ENCODE results near the gene LEFTY1. TPM values are rescaled to one million over a fixed set of nuclear protein-coding genes. Genes with fewer than 3 reads are reported as not detected.

LEFTY1 gene
- total and polyA plus RNA-seq, 9 of the 15 experiments (the other 6 are each of a cell fraction or from before 2014, with no cell fraction given): 0.07 to 0.24 (median 0.17) TPM; not detected in 5

- POLR2A ChIA-PET: interaction anchor here (1.0 to 2.1 kb wide), 3 partner anchors 8 to 102 kb away, joined by 3 to 16 read pairs (median 8); partner anchors contain the start of genes LEFTY1 and TMEM63A
- WGBS (ENCODE audit: insufficient coverage, low coverage, missing lambda C conversion rate): 74% methylated on average over 19 of the region's 19 CpGs
- intact Hi-C loops (cut with micrococcal nuclease): no loop called here
- Histone ChIP-seq H3K4me1 (replicated peaks in 1 of 2; ENCODE audit: control insufficient read depth in 2 of 2, insufficient read depth in 2 of 2, low read length in 2 of 2) (peaks cover 15 to 20% of the 10 kb centered on the region in 2 experiments), H3K9ac (ENCODE audit: insufficient read depth in 1 of 2, low read depth in 2 of 2, low read length in 2 of 2) (peak overlapping the region in 1 of 2 experiments; percentile 66; a peak in 1 of 4 replicates), H2AFZ (ENCODE audit: low read depth, low read length) (peak overlapping the region; percentile 83), H3K27ac (ENCODE audit: extremely low read depth, low read depth, low read length) (no peak overlapping the region), H3K4me2 (ENCODE audit: insufficient read depth, low read length) (no peak overlapping the region), H4K20me1 (replicated peaks; ENCODE audit: control insufficient read depth, insufficient read depth, low read length) (no peaks in the 10 kb centered on the region), H3K79me2 (ENCODE audit: control insufficient read depth, insufficient read depth, low read length) (no peaks in the 10 kb centered on the region), H3K4me3 (no peak overlapping the region), H3K36me3 (ENCODE audit: control insufficient read depth, insufficient read depth, low read length) (no peaks in the 10 kb centered on the region), H3K27me3 (ENCODE audit: control insufficient read depth in 2 of 2, insufficient read depth in 2 of 2, low read length in 2 of 2) (no peaks in the 10 kb centered on the region), H3K9me3 (replicated peaks; ENCODE audit: control insufficient read depth, insufficient read depth, low read depth, low read length) (no peaks in the 10 kb centered on the region), H3K9me1 (ENCODE audit: control insufficient read depth, insufficient read depth, low read length) (no peaks in the 10 kb centered on the region)
- ATAC-seq (no peak), FAIRE-seq (no peak), DNase-seq (ENCODE audit: extremely low read depth in 1 of 4, low spot score in 3 of 4) (no peak)
- in situ Hi-C loops (cut with MboI): no loop called here
- CTCF ChIA-PET (ENCODE audit: low intra/inter-chr PET ratio): no interaction called here
- no peak for TF ChIP-seq E4F1 (CRISPR knock-in tag; IDR thresholded peaks at IDR 0.05; ENCODE audit: borderline replicate concordance)
- no peak for TF ChIP-seq ETS2 (tag; IDR thresholded peaks at IDR 0.05; ENCODE audit: borderline replicate concordance, poor library complexity, severe bottlenecking)
- peak; percentile 58; the same call in 1 of the 2 replicates for TF ChIP-seq ZNF121 (CRISPR knock-in tag; conservative IDR thresholded peaks at IDR 0.05)
- TF ChIP-seq ZNF586 (CRISPR knock-in tag; conservative IDR thresholded peaks at IDR 0.05): no peak
- TF ChIP-seq TGIF2 (CRISPR knock-in tag; IDR thresholded peaks at IDR 0.05): no peak
- TF ChIP-seq ETV6 (IDR thresholded peaks at IDR 0.05; ENCODE audit: borderline replicate concordance in 1 of 2, low read depth in 2 of 2, low read length in 1 of 2): no peak
- TF ChIP-seq ETV6 (CRISPR knock-in tag; IDR thresholded peaks at IDR 0.05; ENCODE audit: borderline replicate concordance): no peak
- 0 out of 2 replicates have a peak, but pooled peaks have one; percentile 8 for TF ChIP-seq BCOR (IDR thresholded peaks at IDR 0.05)
- no peak for TF ChIP-seq ELK1 (CRISPR knock-in tag; IDR thresholded peaks at IDR 0.05)
- no TSS peak for BruUV-seq (replicated peaks)
These were observed 8.9 kb upstream of the LEFTY1 start for GRCh38 chr1:225897595-225898514.

Measured in K562 (cell line).